ENCODE data around the gene KDM2A.

GRCh38 chr11:67136156-67136555, 17.1 kb downstream of the KDM2A start:
- TF ChIP-seq EZH2 (IDR thresholded peaks at IDR 0.05; ENCODE audit: borderline replicate concordance, low read depth, low read length, severe bottlenecking) = no peak
- TF ChIP-seq CTCF (IDR thresholded peaks at IDR 0.05; ENCODE audit: borderline replicate concordance, extremely low read depth, low read length, poor library complexity, severe bottlenecking) = no peak
